GM12875 (cell line): ENCODE data around the gene HLA-DQA1.
"Not testable (repeated sequence)": the region's sequence is repeated elsewhere in the genome, so short reads cannot be mapped to it uniquely, and the experiment has no call there.

Source experiments
- H3K4me3 ChIP-seq: one replicate; pipeline ENCODE4 v1.5.1; 2011; ENCODE audit warnings: low read depth, low read length, control low read depth
- TF ChIP-seq, protein P1 (sequence below): IDR thresholded peaks from 2 replicates; pipeline ENCODE4 v1.5.1; 2011; ENCODE audit warnings: low read depth, mild to moderate bottlenecking, control low read depth, inconsistent platforms, low read length, moderate library complexity, borderline replicate concordance; ENCODE audit not compliant: insufficient read depth

HLA-DQA1 gene

GRCh38 chr6:32635526-32636123 lies 1.6 kb upstream of the HLA-DQA1 start:
- TF ChIP-seq, protein P1, sequence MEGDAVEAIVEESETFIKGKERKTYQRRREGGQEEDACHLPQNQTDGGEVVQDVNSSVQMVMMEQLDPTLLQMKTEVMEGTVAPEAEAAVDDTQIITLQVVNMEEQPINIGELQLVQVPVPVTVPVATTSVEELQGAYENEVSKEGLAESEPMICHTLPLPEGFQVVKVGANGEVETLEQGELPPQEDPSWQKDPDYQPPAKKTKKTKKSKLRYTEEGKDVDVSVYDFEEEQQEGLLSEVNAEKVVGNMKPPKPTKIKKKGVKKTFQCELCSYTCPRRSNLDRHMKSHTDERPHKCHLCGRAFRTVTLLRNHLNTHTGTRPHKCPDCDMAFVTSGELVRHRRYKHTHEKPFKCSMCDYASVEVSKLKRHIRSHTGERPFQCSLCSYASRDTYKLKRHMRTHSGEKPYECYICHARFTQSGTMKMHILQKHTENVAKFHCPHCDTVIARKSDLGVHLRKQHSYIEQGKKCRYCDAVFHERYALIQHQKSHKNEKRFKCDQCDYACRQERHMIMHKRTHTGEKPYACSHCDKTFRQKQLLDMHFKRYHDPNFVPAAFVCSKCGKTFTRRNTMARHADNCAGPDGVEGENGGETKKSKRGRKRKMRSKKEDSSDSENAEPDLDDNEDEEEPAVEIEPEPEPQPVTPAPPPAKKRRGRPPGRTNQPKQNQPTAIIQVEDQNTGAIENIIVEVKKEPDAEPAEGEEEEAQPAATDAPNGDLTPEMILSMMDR: no peak
- no peak overlapping the region for H3K4me3 ChIP-seq

DNA sequence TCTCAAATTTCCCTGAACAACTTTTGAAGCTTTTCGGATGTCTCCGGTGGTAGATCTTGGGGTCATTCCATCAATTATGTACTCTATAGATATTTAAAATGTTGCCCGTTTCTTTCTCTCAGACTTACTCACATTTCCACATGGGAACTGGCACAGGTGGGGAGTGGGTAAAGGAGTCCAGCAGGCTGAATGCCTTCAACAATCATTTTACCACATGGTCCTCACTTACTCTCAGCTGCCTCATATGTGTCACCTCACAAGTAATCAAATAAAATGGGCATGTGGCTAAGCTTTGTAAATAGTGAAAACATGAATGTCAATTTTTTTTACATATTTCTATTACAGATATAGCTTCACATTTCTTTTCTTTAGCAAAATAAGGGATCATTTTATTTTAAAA lies 677 bp downstream of the HLA-DQA1 start:
- TF ChIP-seq, protein P1: no peak
- H3K4me3 ChIP-seq: peak overlapping the region; percentile 47

- peak overlapping the region; percentile 49 for H3K4me3 ChIP-seq
- TF ChIP-seq, protein P1: no peak
Measured at GRCh38 chr6:32638532-32639219, 1.5 kb downstream of the HLA-DQA1 start.

- TF ChIP-seq, protein P1: no peak
- H3K4me3 ChIP-seq: peak overlapping the region; percentile 49
Measured at GRCh38 chr6:32639440-32640394, 2.5 kb downstream of the HLA-DQA1 start.

GRCh38 chr6:32641122-32641521 lies 3.9 kb downstream of the HLA-DQA1 start:
- peak overlapping the region; percentile 4 for H3K4me3 ChIP-seq
- TF ChIP-seq, protein P1: no peak

DNA sequence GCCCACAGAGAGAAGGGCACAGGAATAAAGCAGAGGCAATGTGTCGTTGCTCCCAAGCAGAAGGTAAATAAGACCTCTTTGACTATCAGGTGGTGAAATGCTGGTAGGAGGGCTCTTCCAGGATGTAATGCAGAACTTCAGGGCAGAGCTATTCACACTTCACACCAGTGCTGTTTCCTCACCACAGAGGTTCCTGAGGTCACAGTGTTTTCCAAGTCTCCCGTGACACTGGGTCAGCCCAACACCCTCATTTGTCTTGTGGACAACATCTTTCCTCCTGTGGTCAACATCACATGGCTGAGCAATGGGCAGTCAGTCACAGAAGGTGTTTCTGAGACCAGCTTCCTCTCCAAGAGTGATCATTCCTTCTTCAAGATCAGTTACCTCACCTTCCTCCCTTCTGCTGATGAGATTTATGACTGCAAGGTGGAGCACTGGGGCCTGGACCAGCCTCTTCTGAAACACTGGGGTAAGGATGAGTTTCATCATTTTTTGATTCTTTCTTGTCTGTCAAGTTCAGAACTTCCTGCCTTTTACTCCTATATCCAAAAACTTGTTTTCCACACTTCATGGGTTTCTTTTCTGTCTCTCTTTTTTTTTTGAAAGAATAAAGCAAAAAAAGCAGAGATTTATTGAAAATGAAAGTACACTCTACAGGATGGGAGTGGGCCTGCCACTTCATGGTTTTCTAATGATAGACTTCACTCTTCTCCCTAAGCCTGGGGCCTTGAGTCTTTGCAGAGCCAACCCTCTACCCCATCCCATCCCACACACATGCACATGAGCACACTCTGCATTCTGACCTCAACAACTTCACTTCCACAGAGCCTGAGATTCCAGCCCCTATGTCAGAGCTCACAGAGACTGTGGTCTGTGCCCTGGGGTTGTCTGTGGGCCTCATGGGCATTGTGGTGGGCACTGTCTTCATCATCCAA lies 4.8 kb downstream of the HLA-DQA1 start:
- not testable (repeated sequence) for H3K4me3 ChIP-seq
